HFFc6 (cell line): ENCODE measurements around the gene LDLR. TPM values are rescaled to one million over a fixed set of nuclear protein-coding genes. Genes with fewer than 3 reads are reported as not detected.

Source experiments
- DNase-seq: peaks from one replicate; pipeline ENCODE4 v3.0.0-alpha.2; 2018
- H3K27ac Mint-ChIP-seq: 2 replicates; pipeline ENCODE4 v1.8.0; 2020; ENCODE audit warnings: mild to moderate bottlenecking, mixed read lengths
- H3K27me3 Mint-ChIP-seq: 2 replicates; pipeline ENCODE4 v1.8.0; 2021; ENCODE audit warnings: mild to moderate bottlenecking, moderate library complexity, mixed read lengths; ENCODE audit not compliant: insufficient read depth
- H3K36me3 Mint-ChIP-seq: 2 replicates; pipeline ENCODE4 v1.8.0; 2021; ENCODE audit warnings: low read depth, mixed read lengths
- H3K4me1 Mint-ChIP-seq: 2 replicates; pipeline ENCODE4 v1.8.0; 2020; ENCODE audit warnings: low read depth, mixed read lengths
- H3K4me3 Mint-ChIP-seq: 2 replicates; pipeline ENCODE4 v1.8.0; 2020; ENCODE audit warnings: mild to moderate bottlenecking, moderate library complexity, mixed read lengths
- H3K9me3 Mint-ChIP-seq: 2 replicates; pipeline ENCODE4 v1.8.0; 2020; ENCODE audit warnings: mild to moderate bottlenecking, mixed read lengths
- total RNA-seq, 6 experiments: library from RNA; stranded (reverse); fragmentation: NEBNext Ultra II Directional; extraction: Animal tissue kit (Norgen Biotek cat#: 25700); gene quantifications; 2 replicates in 1 of 6; 3 replicates in 5 of 6; pipeline ENCODE4 v1.2.3, GENCODE V29; 2021
- TF ChIP-seq, protein P1 (sequence below): fragments of 200-600 bp; sonication (generic); IDR thresholded peaks from 2 replicates; pipeline ENCODE4 v1.5.0; 2021; ENCODE audit warnings: antibody characterized with exemption, mild to moderate bottlenecking

The LDLR gene
- total RNA-seq, 6 experiments from 2014 or later = 22.8 to 34.3 (median 28.0) TPM

DNA sequence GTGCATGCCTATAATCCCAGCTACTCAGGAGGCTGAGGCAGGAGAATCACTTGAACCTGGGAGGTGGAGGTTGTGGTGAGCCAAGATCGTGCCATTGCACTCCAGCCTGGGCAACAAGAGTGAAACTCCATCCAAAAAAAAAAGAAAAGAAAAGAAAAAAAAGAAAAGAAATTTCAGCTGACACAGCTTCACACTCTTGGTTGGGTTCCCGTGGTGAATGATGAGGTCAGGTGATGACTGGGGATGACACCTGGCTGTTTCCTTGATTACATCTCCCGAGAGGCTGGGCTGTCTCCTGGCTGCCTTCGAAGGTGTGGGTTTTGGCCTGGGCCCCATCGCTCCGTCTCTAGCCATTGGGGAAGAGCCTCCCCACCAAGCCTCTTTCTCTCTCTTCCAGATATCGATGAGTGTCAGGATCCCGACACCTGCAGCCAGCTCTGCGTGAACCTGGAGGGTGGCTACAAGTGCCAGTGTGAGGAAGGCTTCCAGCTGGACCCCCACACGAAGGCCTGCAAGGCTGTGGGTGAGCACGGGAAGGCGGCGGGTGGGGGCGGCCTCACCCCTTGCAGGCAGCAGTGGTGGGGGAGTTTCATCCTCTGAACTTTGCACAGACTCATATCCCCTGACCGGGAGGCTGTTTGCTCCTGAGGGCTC lies 22.0 kb downstream of the LDLR start:
- H3K4me3 Mint-ChIP-seq = no peak overlapping the region
- peaks cover 5% of the 10 kb centered on the region for H3K27me3 Mint-ChIP-seq
- H3K4me1 Mint-ChIP-seq = no peaks in the 10 kb centered on the region
- TF ChIP-seq, protein P1, sequence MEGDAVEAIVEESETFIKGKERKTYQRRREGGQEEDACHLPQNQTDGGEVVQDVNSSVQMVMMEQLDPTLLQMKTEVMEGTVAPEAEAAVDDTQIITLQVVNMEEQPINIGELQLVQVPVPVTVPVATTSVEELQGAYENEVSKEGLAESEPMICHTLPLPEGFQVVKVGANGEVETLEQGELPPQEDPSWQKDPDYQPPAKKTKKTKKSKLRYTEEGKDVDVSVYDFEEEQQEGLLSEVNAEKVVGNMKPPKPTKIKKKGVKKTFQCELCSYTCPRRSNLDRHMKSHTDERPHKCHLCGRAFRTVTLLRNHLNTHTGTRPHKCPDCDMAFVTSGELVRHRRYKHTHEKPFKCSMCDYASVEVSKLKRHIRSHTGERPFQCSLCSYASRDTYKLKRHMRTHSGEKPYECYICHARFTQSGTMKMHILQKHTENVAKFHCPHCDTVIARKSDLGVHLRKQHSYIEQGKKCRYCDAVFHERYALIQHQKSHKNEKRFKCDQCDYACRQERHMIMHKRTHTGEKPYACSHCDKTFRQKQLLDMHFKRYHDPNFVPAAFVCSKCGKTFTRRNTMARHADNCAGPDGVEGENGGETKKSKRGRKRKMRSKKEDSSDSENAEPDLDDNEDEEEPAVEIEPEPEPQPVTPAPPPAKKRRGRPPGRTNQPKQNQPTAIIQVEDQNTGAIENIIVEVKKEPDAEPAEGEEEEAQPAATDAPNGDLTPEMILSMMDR = no peak
- H3K36me3 Mint-ChIP-seq = peaks cover 20% of the 10 kb centered on the region
- no peak overlapping the region for H3K27ac Mint-ChIP-seq
- no peaks in the 10 kb centered on the region for H3K9me3 Mint-ChIP-seq
- no peak for DNase-seq

DNA sequence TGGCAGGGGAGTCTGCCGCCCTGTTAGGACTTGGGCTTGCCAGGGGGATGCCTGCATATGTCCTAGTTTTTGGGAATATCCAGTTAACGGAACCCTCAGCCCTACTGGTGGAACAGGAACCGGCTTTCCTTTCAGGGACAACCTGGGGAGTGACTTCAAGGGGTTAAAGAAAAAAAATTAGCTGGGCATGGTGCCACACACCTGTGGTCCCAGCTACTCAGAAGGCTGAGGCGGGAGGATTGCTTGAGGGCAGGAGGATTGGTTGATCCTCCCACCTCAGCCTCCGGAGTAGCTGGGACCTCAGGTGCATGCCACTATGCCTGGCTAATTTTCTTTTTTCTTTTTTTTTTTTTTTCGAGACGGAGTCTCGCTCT lies 22.5 kb downstream of the LDLR start:
- Mint-ChIP-seq H3K36me3 (peaks cover 25% of the 10 kb centered on the region), H3K27me3 (peaks cover 5% of the 10 kb centered on the region), H3K27ac (no peak overlapping the region), H3K9me3 (no peaks in the 10 kb centered on the region), H3K4me3 (no peak overlapping the region), H3K4me1 (no peaks in the 10 kb centered on the region)
- TF ChIP-seq, protein P1 = no peak
- no peak for DNase-seq

DNA sequence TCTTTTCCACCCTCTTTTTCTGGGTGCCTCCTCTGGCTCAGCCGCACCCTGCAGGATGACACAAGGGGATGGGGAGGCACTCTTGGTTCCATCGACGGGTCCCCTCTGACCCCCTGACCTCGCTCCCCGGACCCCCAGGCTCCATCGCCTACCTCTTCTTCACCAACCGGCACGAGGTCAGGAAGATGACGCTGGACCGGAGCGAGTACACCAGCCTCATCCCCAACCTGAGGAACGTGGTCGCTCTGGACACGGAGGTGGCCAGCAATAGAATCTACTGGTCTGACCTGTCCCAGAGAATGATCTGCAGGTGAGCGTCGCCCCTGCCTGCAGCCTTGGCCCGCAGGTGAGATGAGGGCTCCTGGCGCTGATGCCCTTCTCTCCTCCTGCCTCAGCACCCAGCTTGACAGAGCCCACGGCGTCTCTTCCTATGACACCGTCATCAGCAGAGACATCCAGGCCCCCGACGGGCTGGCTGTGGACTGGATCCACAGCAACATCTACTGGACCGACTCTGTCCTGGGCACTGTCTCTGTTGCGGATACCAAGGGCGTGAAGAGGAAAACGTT lies 24.0 kb downstream of the LDLR start:
- Mint-ChIP-seq H3K27ac (no peak overlapping the region), H3K9me3 (no peaks in the 10 kb centered on the region), H3K4me3 (no peak overlapping the region), H3K36me3 (peaks cover 31% of the 10 kb centered on the region), H3K4me1 (no peaks in the 10 kb centered on the region), H3K27me3 (peaks cover 5% of the 10 kb centered on the region)
- DNase-seq = no peak
- TF ChIP-seq, protein P1 = no peak

DNA sequence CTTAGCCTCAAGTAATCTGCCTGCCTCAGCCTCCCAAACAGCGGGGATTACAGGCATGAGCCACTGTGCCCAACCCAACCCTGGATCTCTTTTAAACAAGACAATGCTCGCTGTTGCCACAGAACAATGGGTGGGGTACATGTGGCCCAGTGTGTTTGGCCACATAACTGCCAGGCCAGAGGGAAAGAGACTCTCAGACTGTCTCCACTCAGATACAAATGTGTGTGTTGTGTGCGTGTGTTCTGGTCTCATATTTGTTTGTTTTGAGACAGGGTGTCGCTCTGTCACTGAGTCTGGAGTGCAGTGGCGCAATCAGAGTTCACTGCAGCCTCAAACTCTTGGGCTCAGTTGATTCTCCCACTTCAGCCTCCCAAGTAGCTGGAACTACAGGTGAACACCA lies 25.8 kb downstream of the LDLR start:
- Mint-ChIP-seq H3K27me3 (peaks cover 5% of the 10 kb centered on the region), H3K9me3 (no peaks in the 10 kb centered on the region), H3K36me3 (peaks cover 30% of the 10 kb centered on the region), H3K27ac (no peak overlapping the region), H3K4me1 (no peaks in the 10 kb centered on the region), H3K4me3 (no peak overlapping the region)
- DNase-seq = no peak
- TF ChIP-seq, protein P1 = no peak

DNA sequence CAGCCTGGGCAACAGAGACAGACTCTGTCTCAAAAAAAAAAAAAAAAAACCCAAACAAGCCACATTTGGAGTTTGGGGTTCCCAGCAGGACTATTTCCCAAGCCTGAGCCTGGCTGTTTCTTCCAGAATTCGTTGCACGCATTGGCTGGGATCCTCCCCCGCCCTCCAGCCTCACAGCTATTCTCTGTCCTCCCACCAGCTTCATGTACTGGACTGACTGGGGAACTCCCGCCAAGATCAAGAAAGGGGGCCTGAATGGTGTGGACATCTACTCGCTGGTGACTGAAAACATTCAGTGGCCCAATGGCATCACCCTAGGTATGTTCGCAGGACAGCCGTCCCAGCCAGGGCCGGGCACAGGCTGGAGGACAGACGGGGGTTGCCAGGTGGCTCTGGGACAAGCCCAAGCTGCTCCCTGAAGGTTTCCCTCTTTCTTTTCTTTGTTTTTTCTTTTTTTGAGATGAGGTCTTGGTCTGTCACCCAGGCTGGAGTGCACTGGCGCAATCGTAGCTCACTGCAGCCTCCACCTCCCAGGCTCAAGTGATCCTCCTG lies 26.7 kb downstream of the LDLR start:
- Mint-ChIP-seq H3K36me3 (peaks cover 39% of the 10 kb centered on the region), H3K27ac (no peak overlapping the region), H3K9me3 (no peaks in the 10 kb centered on the region), H3K4me3 (no peak overlapping the region), H3K27me3 (peaks cover 5% of the 10 kb centered on the region), H3K4me1 (no peaks in the 10 kb centered on the region)
- no peak for DNase-seq
- TF ChIP-seq, protein P1 = no peak
